Gastrocnemius medialis (tissue), 4 donors: ENCODE data around the gene IMP3. TPM values are rescaled to one million over a fixed set of nuclear protein-coding genes. Genes with fewer than 3 reads are reported as not detected.
A peak's percentile ranks its signal among the peaks of the same experiment; 100 is the strongest.

Experiments
- ATAC-seq, 2 donors: fragments of 150-250 bp; one replicate each; pipeline ENCODE4 v1.9.1; 2016
- DNase-seq, 2 donors: peaks; one replicate each; pipeline ENCODE4 v3.0.0-alpha.2; 2019
- H3K27ac ChIP-seq, 4 donors: fragments of 200-600 bp; sonication (generic); 1 replicate in 1 of 4; 2 replicates in 3 of 4; pipeline ENCODE4 v1.5.1; 2016 to 2018; ENCODE audit warnings: mild to moderate bottlenecking in 2 of 4, moderate library complexity in 1 of 4
- H3K27me3 ChIP-seq, 3 donors: fragments of 200-600 bp; sonication (generic) in 2 of 3; 1 replicate in 1 of 3; 2 replicates in 2 of 3; pipeline versions ENCODE4 v1.5.1 to v1.6.0; 2016 to 2019; ENCODE audit warnings: mild to moderate bottlenecking in 1 of 3, moderate library complexity in 1 of 3
- H3K36me3 ChIP-seq, 2 donors: fragments of 200-600 bp; sonication (generic) in 1 of 2; one replicate each; pipeline ENCODE4 v1.5.1; 2017 to 2018
- H3K4me1 ChIP-seq, 2 donors: fragments of 200-600 bp; sonication (generic) in 1 of 2; one replicate each; pipeline ENCODE4 v1.5.1; 2016 to 2017; ENCODE audit warnings: mild to moderate bottlenecking in 2 of 2
- H3K4me3 ChIP-seq, 4 donors: fragments of 200-600 bp; sonication (generic) in 3 of 4; 1 replicate in 1 of 4; 2 replicates in 3 of 4; pipeline ENCODE4 v1.5.1; 2016 to 2019; ENCODE audit warnings: mild to moderate bottlenecking in 2 of 4
- H3K9me3 ChIP-seq, 3 donors: fragments of 200-600 bp; sonication (generic) in 2 of 3; 1 replicate in 1 of 3; 2 replicates in 2 of 3; pipeline ENCODE4 v1.5.1; 2016 to 2019
- POLR2A ChIP-seq, 2 donors: fragments of 450-650 bp; IDR thresholded peaks; one replicate each; pipeline ENCODE4 v1.6.1; 2017; ENCODE audit warnings: antibody characterized with exemption in 2 of 2, mild to moderate bottlenecking in 2 of 2, moderate library complexity in 2 of 2
- in situ Hi-C, 4 donors: fragments of 200-750 bp; cut with MboI; loops; one replicate each; pipeline versions ENCODE4 v1.15.0 to v1.8.0; 2017; ENCODE audit warnings: low sequenced_read_pairs in 4 of 4
- intact Hi-C: fragments of 100-400 bp; cut with DNase I; formaldehyde crosslinking; loops from one replicate; pipeline ENCODE4 v1.15.1; 2023; ENCODE audit warnings: low total_unique reads
- total RNA-seq, 4 donors: library from RNA; depleted of rRNA; stranded (reverse); fragments of >200 nt; gene quantifications; one replicate each; pipeline versions ENCODE4 v1.1.0 to v1.2.3, GENCODE V29; 2016
- TF ChIP-seq, protein P1 (sequence below), 5 experiments: fragments of 450-650 bp in 3 of 5; fragments of 200-600 bp in 2 of 5; sonication (generic) in 2 of 5; IDR thresholded peaks in 4 of 5; conservative IDR thresholded peaks in 1 of 5; 1 replicate in 4 of 5; 2 replicates in 1 of 5; pipeline ENCODE4 v1.5.1; 2016 to 2019; ENCODE audit warnings: antibody characterized with exemption in 5 of 5, mild to moderate bottlenecking in 3 of 5, moderate library complexity in 3 of 5

Gene IMP3
- total RNA-seq, 4 donors from 2014 or later = 110 to 184 (median 153) TPM

- H3K27me3 ChIP-seq = no peaks in the 10 kb centered on the region
- in situ Hi-C loops = no loop called here
- ATAC-seq = no peak
- peaks cover 0 to 37% of the 10 kb centered on the region in 2 donors for H3K36me3 ChIP-seq
- H3K9me3 ChIP-seq = no peaks in the 10 kb centered on the region
- H3K27ac ChIP-seq = peak overlapping the region in 1 of 4 donors; percentile 43
- no peak for DNase-seq
- peaks cover 0 to 32% of the 10 kb centered on the region in 2 donors for H3K4me1 ChIP-seq
- no peak overlapping the region for H3K4me3 ChIP-seq
- intact Hi-C loops = no loop called here
- TF ChIP-seq POLR2A (IDR thresholded peaks at IDR 0.05) = no peak
- TF ChIP-seq, protein P1, sequence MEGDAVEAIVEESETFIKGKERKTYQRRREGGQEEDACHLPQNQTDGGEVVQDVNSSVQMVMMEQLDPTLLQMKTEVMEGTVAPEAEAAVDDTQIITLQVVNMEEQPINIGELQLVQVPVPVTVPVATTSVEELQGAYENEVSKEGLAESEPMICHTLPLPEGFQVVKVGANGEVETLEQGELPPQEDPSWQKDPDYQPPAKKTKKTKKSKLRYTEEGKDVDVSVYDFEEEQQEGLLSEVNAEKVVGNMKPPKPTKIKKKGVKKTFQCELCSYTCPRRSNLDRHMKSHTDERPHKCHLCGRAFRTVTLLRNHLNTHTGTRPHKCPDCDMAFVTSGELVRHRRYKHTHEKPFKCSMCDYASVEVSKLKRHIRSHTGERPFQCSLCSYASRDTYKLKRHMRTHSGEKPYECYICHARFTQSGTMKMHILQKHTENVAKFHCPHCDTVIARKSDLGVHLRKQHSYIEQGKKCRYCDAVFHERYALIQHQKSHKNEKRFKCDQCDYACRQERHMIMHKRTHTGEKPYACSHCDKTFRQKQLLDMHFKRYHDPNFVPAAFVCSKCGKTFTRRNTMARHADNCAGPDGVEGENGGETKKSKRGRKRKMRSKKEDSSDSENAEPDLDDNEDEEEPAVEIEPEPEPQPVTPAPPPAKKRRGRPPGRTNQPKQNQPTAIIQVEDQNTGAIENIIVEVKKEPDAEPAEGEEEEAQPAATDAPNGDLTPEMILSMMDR (IDR thresholded peaks at IDR 0.05 in 4 of 5, conservative IDR thresholded peaks at IDR 0.05 in 1 of 5) = no peak
Measured at GRCh38 chr15:75598361-75598760, 41.7 kb downstream of the IMP3 start.

DNA sequence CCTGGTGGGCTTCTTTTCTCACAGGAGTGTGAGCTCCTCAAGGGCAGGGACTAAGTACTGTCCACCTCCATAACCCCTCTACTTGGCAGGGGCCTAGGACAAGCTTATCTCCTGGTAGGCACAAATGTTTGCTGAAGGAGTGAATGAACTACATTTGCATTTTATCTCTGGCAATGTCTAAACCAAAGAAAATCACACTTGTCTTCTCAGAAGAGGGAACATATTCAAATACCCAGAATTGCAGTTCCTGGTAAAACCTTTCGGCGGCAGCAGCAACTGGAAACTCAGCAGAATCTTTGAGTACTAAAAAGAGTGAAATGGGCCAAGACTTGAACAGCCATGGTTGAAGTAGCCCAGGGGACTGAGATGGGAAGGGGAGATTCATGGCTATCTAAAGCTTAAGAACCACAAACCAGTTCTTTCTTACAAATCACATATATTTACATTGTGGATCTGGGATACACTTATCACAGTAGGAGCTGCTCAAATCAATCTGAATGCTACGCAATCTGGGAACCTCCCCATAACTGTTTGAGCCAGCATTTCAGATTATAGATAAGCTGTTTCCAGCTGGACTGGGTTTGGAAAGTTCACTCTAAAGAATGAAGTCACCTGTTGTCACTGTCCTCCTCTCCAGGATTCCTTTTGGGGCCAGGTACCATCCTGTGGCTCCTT is 42.2 kb downstream of the IMP3 start:
- DNase-seq (no peak), ATAC-seq (no peak)
- Histone ChIP-seq H3K4me3 (no peak overlapping the region), H3K27me3 (no peaks in the 10 kb centered on the region), H3K27ac (peak overlapping the region in 1 of 4 donors; percentile 43), H3K36me3 (peaks cover 0 to 37% of the 10 kb centered on the region in 2 donors), H3K4me1 (peaks cover 0 to 32% of the 10 kb centered on the region in 2 donors), H3K9me3 (no peaks in the 10 kb centered on the region)
- intact Hi-C loops = no loop called here
- TF ChIP-seq, protein P1 (IDR thresholded peaks at IDR 0.05 in 4 of 5, conservative IDR thresholded peaks at IDR 0.05 in 1 of 5) = peak in 2 of 5 experiments; percentile 16 to 35
- no peak for TF ChIP-seq POLR2A (IDR thresholded peaks at IDR 0.05)
- in situ Hi-C loops = no loop called here

GRCh38 chr15:75596703-75597345 is 43.2 kb downstream of the IMP3 start:
- TF ChIP-seq POLR2A (IDR thresholded peaks at IDR 0.05) = no peak
- TF ChIP-seq, protein P1 (IDR thresholded peaks at IDR 0.05 in 4 of 5, conservative IDR thresholded peaks at IDR 0.05 in 1 of 5) = no peak
- H3K4me1 ChIP-seq = peaks cover 0 to 32% of the 10 kb centered on the region in 2 donors
- in situ Hi-C loops = no loop called here
- no peak for DNase-seq
- H3K27me3 ChIP-seq = no peaks in the 10 kb centered on the region
- H3K9me3 ChIP-seq = no peaks in the 10 kb centered on the region
- H3K36me3 ChIP-seq = peaks cover 0 to 37% of the 10 kb centered on the region in 2 donors
- ATAC-seq = no peak
- intact Hi-C loops = no loop called here
- no peak overlapping the region for H3K4me3 ChIP-seq
- no peak overlapping the region for H3K27ac ChIP-seq

DNA sequence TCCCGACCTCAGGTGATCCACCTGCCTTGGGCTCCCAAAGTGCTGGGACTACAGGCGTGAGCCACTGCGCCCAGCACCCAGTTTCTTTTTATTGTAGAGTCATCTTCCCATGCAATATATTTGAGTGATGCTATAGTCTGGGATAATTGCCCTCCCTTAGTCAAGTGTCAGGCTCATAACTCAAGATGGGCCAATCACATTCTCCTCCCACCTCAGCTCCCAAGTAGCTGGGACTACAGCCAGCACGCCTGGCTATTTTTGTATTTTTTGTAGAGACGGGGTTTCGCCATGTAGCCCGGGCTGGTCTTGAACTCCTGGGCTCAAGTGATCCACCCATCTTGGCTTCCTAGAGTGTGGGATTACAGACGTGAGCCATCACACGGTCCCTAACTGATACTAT is 45.7 kb downstream of the IMP3 start:
- H3K4me3 ChIP-seq = no peak overlapping the region
- H3K9me3 ChIP-seq = no peaks in the 10 kb centered on the region
- peaks cover 0 to 22% of the 10 kb centered on the region in 2 donors for H3K36me3 ChIP-seq
- intact Hi-C loops = no loop called here
- TF ChIP-seq POLR2A (IDR thresholded peaks at IDR 0.05) = no peak
- TF ChIP-seq, protein P1 (IDR thresholded peaks at IDR 0.05 in 4 of 5, conservative IDR thresholded peaks at IDR 0.05 in 1 of 5) = no peak
- no peaks in the 10 kb centered on the region for H3K27me3 ChIP-seq
- in situ Hi-C loops = no loop called here
- peak in 1 of 2 donors; percentile 27 for DNase-seq
- peaks cover 0 to 19% of the 10 kb centered on the region in 2 donors for H3K4me1 ChIP-seq
- peak; percentile 35 to 60 for ATAC-seq
- no peak overlapping the region for H3K27ac ChIP-seq
